Upper lobe of right lung (tissue), 1 donor: Measurements from ENCODE around the gene AK9. TPM values are rescaled to one million over a fixed set of nuclear protein-coding genes. Genes with fewer than 3 reads are reported as not detected.

Experiments used
- ATAC-seq: fragments of 200-7000 bp; cut with Tn5 transposase; one replicate; pipeline ENCODE4 v1.9.1; 2020; ENCODE audit warnings: mild to moderate bottlenecking, moderate library complexity
- DNase-seq: peaks from one replicate; pipeline ENCODE4 v3.0.0-alpha.2; 2020
- H3K27ac ChIP-seq: fragments of 200-600 bp; one replicate; pipeline ENCODE4 v1.8.0; 2022
- H3K27me3 ChIP-seq: fragments of 200-600 bp; one replicate; pipeline ENCODE4 v1.8.0; 2022; ENCODE audit warnings: mild to moderate bottlenecking
- H3K36me3 ChIP-seq: fragments of 200-600 bp; one replicate; pipeline ENCODE4 v1.8.0; 2022
- H3K4me1 ChIP-seq: fragments of 200-600 bp; one replicate; pipeline ENCODE4 v1.8.0; 2022
- H3K4me3 ChIP-seq: fragments of 200-600 bp; one replicate; pipeline ENCODE4 v1.8.0; 2022; ENCODE audit warnings: mild to moderate bottlenecking
- H3K9me3 ChIP-seq: fragments of 200-600 bp; one replicate; pipeline ENCODE4 v1.8.0; 2022
- intact Hi-C: fragments of 100-400 bp; cut with DNase I; formaldehyde crosslinking; loops from one replicate; pipeline ENCODE4 v1.11.0; 2022
- total RNA-seq: library from RNA; stranded (reverse); fragmentation: NEBNext Ultra II Directional; extraction: Animal tissue kit (Norgen Biotek cat#: 25700); gene quantifications from one replicate; pipeline ENCODE4 v1.2.1, GENCODE V29; 2021
- TF ChIP-seq, protein P1 (sequence below): fragments of 200-600 bp; IDR thresholded peaks from one replicate; pipeline ENCODE4 v1.8.0; 2022; ENCODE audit warnings: antibody characterized with exemption
- donor health status: DM: no; HTN: yes; CAD: no; lungs with severe emphysema.

The AK9 gene
- total RNA-seq, 1 donor from 2014 or later = 8.8 TPM

DNA sequence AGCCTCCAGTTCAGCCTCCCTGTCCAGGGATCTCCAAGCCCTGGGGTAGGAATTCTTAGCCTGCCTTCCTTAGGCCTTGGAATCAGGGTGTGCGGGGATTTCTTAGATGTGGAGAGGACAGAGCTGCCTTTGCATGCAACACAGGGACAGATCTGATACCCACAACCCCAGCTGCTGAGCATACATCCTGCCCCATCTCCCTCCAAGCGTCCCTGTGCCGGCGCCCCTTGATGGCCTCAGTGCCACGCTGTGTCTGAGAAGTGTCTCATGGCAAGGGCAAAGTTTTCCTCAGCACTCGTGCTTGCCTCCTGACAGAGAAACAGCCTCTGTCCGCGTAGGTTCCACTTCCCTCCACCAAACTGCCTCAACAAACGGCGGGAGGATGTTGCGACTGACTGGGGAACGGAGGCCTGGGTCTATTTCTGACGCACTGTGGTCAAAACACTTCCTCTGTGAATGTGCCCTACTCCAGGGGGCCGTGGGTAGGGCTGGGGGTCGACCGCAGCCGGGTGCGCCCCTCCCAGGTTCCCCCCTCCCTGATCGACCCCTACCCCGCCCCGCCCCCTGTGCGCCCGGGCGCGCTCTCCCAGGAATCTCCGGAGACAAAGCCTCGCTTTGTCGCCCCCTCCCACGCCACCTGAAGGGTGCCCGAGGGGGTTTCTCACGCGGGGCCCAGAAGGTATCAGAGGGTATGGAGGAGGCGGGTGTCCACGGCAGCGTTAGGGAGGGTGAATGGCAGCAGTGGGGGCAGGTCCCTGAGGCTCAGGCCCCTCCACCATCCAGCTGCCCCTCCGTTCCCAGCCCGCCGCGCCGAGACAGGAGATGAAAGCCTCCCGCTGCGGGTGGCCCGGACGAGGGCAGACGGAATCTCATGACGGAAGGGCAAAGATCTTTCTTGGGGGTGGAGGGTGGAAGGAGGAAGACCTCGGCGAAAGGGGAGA, 236.2 kb downstream of the AK9 start:
- ATAC-seq = peak; percentile 41

DNA sequence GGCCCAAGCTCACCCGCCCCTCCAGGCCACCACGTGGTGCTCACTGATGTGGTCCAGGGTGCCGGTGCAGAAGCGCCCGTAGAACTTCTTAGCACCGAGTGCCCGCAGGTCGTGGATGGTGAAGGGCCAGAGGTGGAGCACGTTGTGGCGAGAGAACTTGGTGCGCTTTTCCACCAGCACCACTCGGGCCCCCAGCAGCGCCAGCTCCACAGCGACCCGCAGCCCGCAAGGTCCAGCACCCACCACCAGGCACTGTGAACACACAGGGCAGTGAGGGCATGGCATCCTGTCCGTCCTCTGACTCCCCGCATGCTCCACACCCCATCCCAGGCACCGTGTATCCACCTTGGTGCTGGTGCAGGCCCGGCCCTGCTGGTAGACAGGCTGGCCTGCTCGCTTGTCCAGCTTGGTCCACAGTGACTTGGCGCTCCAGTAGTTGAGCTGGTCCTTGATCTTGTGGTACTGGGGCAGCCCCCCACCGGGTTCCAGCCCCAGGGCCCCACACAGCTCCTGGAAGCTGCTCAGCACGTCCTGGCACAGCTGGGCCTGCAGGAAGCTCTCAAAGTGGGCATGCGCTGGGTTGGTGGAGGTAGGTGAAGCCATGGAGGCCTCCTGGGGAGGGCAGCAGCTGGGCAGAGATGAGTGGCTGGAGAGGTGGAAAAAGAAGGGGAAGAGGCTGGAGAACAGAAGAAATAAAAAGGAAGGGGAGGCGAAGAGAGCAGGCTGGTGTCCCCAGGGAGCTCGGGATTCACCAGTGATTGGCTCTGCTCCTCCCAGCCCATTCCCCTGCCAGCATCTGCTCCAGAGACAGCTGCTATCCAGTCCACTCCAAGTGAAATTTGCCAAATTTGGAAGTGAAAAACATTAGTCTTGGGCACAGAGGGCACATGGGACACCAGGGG, 237.2 kb downstream of the AK9 start:
- TF ChIP-seq, protein P1, sequence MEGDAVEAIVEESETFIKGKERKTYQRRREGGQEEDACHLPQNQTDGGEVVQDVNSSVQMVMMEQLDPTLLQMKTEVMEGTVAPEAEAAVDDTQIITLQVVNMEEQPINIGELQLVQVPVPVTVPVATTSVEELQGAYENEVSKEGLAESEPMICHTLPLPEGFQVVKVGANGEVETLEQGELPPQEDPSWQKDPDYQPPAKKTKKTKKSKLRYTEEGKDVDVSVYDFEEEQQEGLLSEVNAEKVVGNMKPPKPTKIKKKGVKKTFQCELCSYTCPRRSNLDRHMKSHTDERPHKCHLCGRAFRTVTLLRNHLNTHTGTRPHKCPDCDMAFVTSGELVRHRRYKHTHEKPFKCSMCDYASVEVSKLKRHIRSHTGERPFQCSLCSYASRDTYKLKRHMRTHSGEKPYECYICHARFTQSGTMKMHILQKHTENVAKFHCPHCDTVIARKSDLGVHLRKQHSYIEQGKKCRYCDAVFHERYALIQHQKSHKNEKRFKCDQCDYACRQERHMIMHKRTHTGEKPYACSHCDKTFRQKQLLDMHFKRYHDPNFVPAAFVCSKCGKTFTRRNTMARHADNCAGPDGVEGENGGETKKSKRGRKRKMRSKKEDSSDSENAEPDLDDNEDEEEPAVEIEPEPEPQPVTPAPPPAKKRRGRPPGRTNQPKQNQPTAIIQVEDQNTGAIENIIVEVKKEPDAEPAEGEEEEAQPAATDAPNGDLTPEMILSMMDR = no peak
- peaks cover 40% of the 10 kb centered on the region for H3K4me1 ChIP-seq
- peak overlapping the region; percentile 86 for H3K27ac ChIP-seq
- DNase-seq (no peak), ATAC-seq (no peak)
- no peaks in the 10 kb centered on the region for H3K27me3 ChIP-seq
- H3K4me3 ChIP-seq = peak overlapping the region; percentile 92
- intact Hi-C loops = no loop called here
- no peaks in the 10 kb centered on the region for H3K9me3 ChIP-seq
- H3K36me3 ChIP-seq = peaks cover 18% of the 10 kb centered on the region

More for the DNA sequence above, 236.2 kb downstream of the AK9 start:
- Histone ChIP-seq H3K4me1 (peaks cover 40% of the 10 kb centered on the region), H3K27me3 (no peaks in the 10 kb centered on the region), H3K27ac (peak overlapping the region; percentile 86), H3K9me3 (no peaks in the 10 kb centered on the region), H3K36me3 (peaks cover 18% of the 10 kb centered on the region), H3K4me3 (peak overlapping the region; percentile 92)
- TF ChIP-seq, protein P1 = no peak
- peak; percentile 75 for DNase-seq
- intact Hi-C loops = no loop called here

DNA sequence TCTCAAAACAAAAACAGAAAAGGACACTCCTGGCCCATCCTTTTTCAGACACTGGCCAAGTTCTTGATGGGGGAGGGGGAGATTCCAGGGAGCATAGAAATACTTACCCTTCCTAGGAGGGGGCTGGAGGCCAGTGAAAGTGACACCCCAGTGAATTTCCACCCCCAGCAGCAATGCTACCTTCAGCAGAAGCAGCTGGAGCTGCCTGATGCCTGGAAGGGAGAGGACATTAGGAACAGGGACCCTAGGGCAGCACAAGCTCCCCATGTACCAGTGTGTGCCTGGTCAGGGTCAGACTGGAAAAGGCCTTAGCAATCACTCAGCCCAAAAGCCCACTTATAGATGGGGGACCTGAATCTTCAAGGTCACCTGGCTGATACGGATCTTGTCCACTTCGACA, 237.8 kb downstream of the AK9 start:
- TF ChIP-seq, protein P1 = no peak
- Histone ChIP-seq H3K9me3 (no peaks in the 10 kb centered on the region), H3K27ac (no peak overlapping the region), H3K27me3 (no peaks in the 10 kb centered on the region), H3K4me3 (no peak overlapping the region), H3K36me3 (peaks cover 18% of the 10 kb centered on the region), H3K4me1 (peaks cover 34% of the 10 kb centered on the region)
- intact Hi-C loops = no loop called here
- DNase-seq (no peak), ATAC-seq (no peak)

DNA sequence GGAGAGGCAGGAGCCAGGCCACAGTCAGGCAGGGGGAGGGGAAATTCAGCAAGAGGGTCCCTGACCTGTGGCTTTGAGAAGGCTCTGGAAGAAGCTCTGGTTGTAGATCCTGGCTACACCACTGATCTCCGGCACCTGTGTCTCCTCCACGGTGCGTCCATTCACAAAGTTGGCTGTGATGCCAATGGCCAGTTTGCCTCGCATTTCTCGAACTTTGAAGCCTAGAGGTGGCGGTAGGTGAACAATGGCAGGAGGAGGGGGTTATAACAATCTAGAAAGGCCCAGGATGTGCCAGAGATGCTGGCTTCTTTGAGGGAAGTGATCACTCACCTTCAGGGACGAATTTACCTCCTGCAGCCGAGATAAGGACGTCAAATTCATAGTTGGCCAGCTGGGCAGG, 238.8 kb downstream of the AK9 start:
- Histone ChIP-seq H3K9me3 (no peaks in the 10 kb centered on the region), H3K4me3 (no peak overlapping the region), H3K27me3 (no peaks in the 10 kb centered on the region), H3K27ac (no peak overlapping the region), H3K4me1 (peaks cover 29% of the 10 kb centered on the region), H3K36me3 (peaks cover 18% of the 10 kb centered on the region)
- no peak for DNase-seq
- intact Hi-C loops = no loop called here
- ATAC-seq = no peak
- TF ChIP-seq, protein P1 = no peak

DNA sequence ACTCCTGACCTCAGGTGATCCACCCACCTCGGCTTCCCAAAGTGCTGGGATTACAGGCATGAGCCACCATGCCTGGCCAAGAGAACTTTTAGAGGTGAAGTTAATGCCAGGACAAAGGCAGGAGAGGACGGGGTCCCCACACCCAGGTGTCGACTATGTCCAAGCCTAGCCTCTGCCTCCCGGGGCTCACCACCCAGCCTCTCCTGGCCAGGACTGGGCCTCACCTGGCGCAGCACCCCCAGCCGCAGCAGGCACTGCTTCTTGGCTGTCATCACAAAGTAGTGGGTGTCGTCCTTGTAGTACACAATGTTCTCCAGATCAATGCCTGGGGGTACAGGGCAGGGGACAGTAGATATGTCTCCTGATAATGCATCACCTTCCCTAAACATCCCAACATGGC, 239.6 kb downstream of the AK9 start:
- intact Hi-C loops = no loop called here
- DNase-seq (no peak), ATAC-seq (no peak)
- no peaks in the 10 kb centered on the region for H3K9me3 ChIP-seq
- peaks cover 26% of the 10 kb centered on the region for H3K36me3 ChIP-seq
- H3K27me3 ChIP-seq = no peaks in the 10 kb centered on the region
- TF ChIP-seq, protein P1 = no peak
- no peak overlapping the region for H3K4me3 ChIP-seq
- peaks cover 23% of the 10 kb centered on the region for H3K4me1 ChIP-seq
- no peak overlapping the region for H3K27ac ChIP-seq
